Measurements from ENCODE around the gene ZDHHC17.
A peak's percentile ranks its signal among the peaks of the same experiment; 100 is the strongest.

The ZDHHC17 gene

GRCh38 chr12:76878099-76878898 lies 114.4 kb downstream of the ZDHHC17 start:
- no peak for DNase-seq (ENCODE audit: low read depth)

GRCh38 chr12:76878899-76879709 lies 115.2 kb downstream of the ZDHHC17 start, which contains the start of gene CSRP2:
Gene CSRP2, minus strand, starts transcription at chr12:76879019. Its CDS starts 12,759 bp downstream, at chr12:76866260.
- DNase-seq (ENCODE audit: low read depth), result peak; percentile 15

- no peak for DNase-seq (ENCODE audit: low read depth)
These were observed 116.0 kb downstream of the ZDHHC17 start for GRCh38 chr12:76879710-76880518.

- DNase-seq (ENCODE audit: low read depth), result no peak
These were observed 116.7 kb downstream of the ZDHHC17 start for GRCh38 chr12:76880519-76881023.

- DNase-seq (ENCODE audit: low read depth), result no peak
These were observed 117.2 kb downstream of the ZDHHC17 start for GRCh38 chr12:76881142-76881541.

GRCh38 chr12:76882367-76882766 lies 118.5 kb downstream of the ZDHHC17 start:
- DNase-seq (ENCODE audit: low read depth), result no peak

GRCh38 chr12:76883151-76883550 lies 119.2 kb downstream of the ZDHHC17 start:
- no peak for DNase-seq (ENCODE audit: low read depth)

- no peak for DNase-seq (ENCODE audit: low read depth)
These were observed 119.9 kb downstream of the ZDHHC17 start for GRCh38 chr12:76883811-76884210.

- no peak for DNase-seq (ENCODE audit: low read depth)
These were observed 124.9 kb downstream of the ZDHHC17 start for GRCh38 chr12:76888775-76889174.

- peak; percentile 12 for DNase-seq (ENCODE audit: low read depth)
These were observed 126.5 kb downstream of the ZDHHC17 start for GRCh38 chr12:76890151-76891143.

- no peak for DNase-seq (ENCODE audit: low read depth)
These were observed 127.7 kb downstream of the ZDHHC17 start for GRCh38 chr12:76891609-76892008.

- no peak for DNase-seq (ENCODE audit: low read depth)
These were observed 131.9 kb downstream of the ZDHHC17 start for GRCh38 chr12:76895796-76896195.

- DNase-seq (ENCODE audit: low read depth), result no peak
These were observed 132.4 kb downstream of the ZDHHC17 start for GRCh38 chr12:76896274-76896673.

GRCh38 chr12:76898442-76898841 lies 134.5 kb downstream of the ZDHHC17 start:
- DNase-seq (ENCODE audit: low read depth), result no peak

- no peak for DNase-seq (ENCODE audit: low read depth)
These were observed 135.6 kb downstream of the ZDHHC17 start for GRCh38 chr12:76899522-76899921.

GRCh38 chr12:76901628-76902380 lies 137.9 kb downstream of the ZDHHC17 start:
- no peak for DNase-seq (ENCODE audit: low read depth)

All from stimulated activated CD8-positive, alpha-beta memory T cell treated with anti-CD3 and anti-CD28 coated beads, Interleukin-12 subunit alpha, Interleukin-12 subunit beta, amount 100 ng/mL, for 1 hour (primary cell).